Measurements from ENCODE around the gene PAN2.
A peak's percentile ranks its signal among the peaks of the same experiment; 100 is the strongest.
"Not testable (repeated sequence)": the region's sequence is repeated elsewhere in the genome, so short reads cannot be mapped to it uniquely, and the experiment has no call there.

Gene PAN2

GRCh38 chr12:56346675-56347074 lies 12.9 kb upstream of the PAN2 start:
- DNase-seq = no peak

GRCh38 chr12:56342290-56342689 lies 8.5 kb upstream of the PAN2 start:
- DNase-seq = not testable (repeated sequence)

GRCh38 chr12:56341616-56342015 lies 7.8 kb upstream of the PAN2 start:
- no peak for DNase-seq

GRCh38 chr12:56339158-56339422 lies 5.3 kb upstream of the PAN2 start:
- DNase-seq = no peak

- no peak for DNase-seq
Measured at GRCh38 chr12:56338308-56339157, 4.7 kb upstream of the PAN2 start, which contains the start of gene IL23A. TSS of gene IL23A (plus strand) at chr12:56338884. CDS start at chr12:56339045, 161 bp downstream.

GRCh38 chr12:56337753-56338251 lies 4.0 kb upstream of the PAN2 start:
- DNase-seq = no peak

- DNase-seq = no peak
Measured at GRCh38 chr12:56336361-56337167, 2.8 kb upstream of the PAN2 start.

GRCh38 chr12:56335527-56335926 lies 1.7 kb upstream of the PAN2 start:
- not testable (repeated sequence) for DNase-seq

- DNase-seq = no peak
Measured at GRCh38 chr12:56334490-56334793, 642 bp upstream of the PAN2 start.

- no peak for DNase-seq
Measured at GRCh38 chr12:56333197-56333678, 562 bp downstream of the PAN2 start.

- DNase-seq = no peak
Measured at GRCh38 chr12:56332512-56333196, 1.1 kb downstream of the PAN2 start.

- no peak for DNase-seq
Measured at GRCh38 chr12:56330936-56331490, 2.8 kb downstream of the PAN2 start.

GRCh38 chr12:56326533-56326932 lies 7.3 kb downstream of the PAN2 start:
- DNase-seq = no peak

GRCh38 chr12:56326126-56326525 lies 7.7 kb downstream of the PAN2 start:
- no peak for DNase-seq

- DNase-seq = no peak
Measured at GRCh38 chr12:56324206-56324605, 9.6 kb downstream of the PAN2 start.

GRCh38 chr12:56321610-56322009 lies 12.2 kb downstream of the PAN2 start:
- DNase-seq = not testable (repeated sequence)

GRCh38 chr12:56321027-56321426 lies 12.8 kb downstream of the PAN2 start:
- no peak for DNase-seq

- DNase-seq = no peak
Measured at GRCh38 chr12:56317675-56318074, 16.1 kb downstream of the PAN2 start.

GRCh38 chr12:56315622-56316473 lies 18.0 kb downstream of the PAN2 start, which contains the start of gene CNPY2:
TSS of gene CNPY2 (minus strand) at chr12:56315988. CDS start at chr12:56315217, 771 bp downstream.
- peak; percentile 84 for DNase-seq

- no peak for DNase-seq
Measured at GRCh38 chr12:56315249-56315621, 18.6 kb downstream of the PAN2 start.

- no peak for DNase-seq
Measured at GRCh38 chr12:56311003-56311402, 22.8 kb downstream of the PAN2 start.

GRCh38 chr12:56308714-56309113 lies 25.1 kb downstream of the PAN2 start:
- no peak for DNase-seq
